Measurements from ENCODE around the gene ACACB.
A peak's percentile ranks its signal among the peaks of the same experiment; 100 is the strongest.

The ACACB gene

GRCh38 chr12:109286252-109286651, 169.9 kb downstream of the ACACB start:
- no peak for DNase-seq

- no peak for DNase-seq
Measured at GRCh38 chr12:109286652-109287051, 170.3 kb downstream of the ACACB start.

DNA sequence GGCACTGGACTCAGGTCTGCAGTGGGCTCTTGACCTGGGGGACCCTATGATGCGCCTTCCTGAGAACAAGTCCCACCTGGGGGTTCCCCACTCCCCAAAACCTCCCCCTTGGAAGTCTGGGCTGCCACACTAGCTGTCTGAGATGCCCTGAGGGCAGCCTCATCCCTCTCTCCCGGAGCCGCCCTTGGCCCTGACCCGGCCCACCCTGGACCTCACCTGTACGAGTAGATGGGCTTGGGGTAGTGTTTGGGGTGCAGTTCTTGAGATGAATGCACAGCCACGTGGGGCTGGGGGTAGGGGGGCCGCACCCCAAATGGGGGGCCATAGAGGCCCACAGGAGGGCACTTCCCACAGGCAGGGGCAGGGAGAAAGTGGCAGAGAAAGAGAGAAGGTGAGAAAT, 170.8 kb downstream of the ACACB start:
- DNase-seq: no peak

DNA sequence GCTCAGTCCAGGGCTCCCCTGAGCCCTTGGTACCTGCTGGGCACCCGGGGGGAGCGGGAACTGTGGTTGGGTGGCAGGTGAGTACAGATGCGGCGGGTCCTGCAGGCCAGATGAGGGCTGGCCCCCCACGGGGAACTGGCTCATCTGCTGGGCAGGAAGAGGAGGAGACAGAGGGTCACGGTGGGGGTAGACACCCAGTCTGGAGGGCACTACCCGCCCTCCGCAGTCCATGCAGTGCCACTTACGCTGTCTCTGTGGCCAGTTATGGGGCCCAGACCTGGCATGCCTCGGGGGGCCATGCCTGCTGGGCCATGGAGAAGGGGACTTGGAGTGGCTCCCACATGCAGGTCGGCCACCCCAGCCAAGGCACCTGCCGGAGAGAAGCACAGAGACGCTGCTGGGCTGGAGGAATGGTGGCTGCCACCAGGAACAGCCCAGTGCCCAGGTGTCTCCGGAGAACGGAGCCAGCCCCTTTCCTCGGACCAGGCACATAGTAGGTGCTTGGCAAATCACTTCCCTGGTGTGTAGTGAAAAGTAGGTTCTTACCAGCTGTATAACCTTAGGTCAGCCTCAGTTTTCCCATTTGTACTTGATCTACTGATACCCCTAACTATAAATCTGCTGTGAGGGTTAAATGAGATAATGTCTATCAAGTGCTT, 171.6 kb downstream of the ACACB start:
- DNase-seq: no peak

DNA sequence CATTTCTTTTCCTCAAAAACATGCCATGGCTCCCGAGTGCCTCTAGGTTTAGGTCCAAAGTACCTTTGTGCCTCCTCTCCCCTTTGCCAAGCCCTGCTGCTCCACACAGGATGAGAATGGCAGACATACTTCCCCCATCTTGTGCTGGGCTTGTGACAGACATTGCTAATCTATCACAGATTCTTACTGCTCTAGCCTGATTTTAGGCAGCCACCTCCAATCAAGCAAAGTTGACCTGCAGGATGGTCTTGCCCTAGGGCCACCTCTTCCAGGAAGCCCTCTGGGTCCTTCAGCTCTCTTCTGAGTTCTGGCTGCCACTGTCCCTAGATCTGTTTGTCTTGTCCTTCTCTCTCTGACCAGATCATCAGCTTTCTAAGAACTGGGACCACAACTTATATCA, 172.2 kb downstream of the ACACB start:
- DNase-seq: peak; percentile 36

DNA sequence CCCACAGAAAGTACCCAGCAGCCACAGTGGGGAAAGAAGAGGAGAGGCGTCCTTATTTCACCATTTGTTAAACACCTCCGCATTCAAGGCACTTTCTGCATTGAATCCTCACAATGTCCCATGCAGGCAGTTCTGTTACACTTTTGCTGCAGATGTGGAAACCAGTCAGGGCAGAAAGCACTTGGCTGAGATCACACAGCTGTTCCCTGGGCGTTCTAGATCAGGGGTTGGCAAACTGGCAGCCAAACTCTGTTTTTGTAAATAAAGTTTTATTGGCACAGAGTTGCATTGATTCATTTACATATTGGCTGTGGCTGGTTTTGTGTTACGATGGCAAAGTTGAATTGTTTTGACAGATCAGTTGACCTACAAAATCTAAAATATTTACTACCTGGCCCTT, 172.6 kb downstream of the ACACB start:
- DNase-seq: peak; percentile 32

GRCh38 chr12:109289551-109289950, 173.2 kb downstream of the ACACB start:
- DNase-seq: no peak

GRCh38 chr12:109290061-109290460, 173.7 kb downstream of the ACACB start:
- DNase-seq: no peak

- no peak for DNase-seq
Measured at GRCh38 chr12:109291117-109291516, 174.7 kb downstream of the ACACB start.

GRCh38 chr12:109291521-109292341, 175.3 kb downstream of the ACACB start:
- peak; percentile 95 for DNase-seq

- no peak for DNase-seq
Measured at GRCh38 chr12:109292342-109292711, 175.9 kb downstream of the ACACB start.

DNA sequence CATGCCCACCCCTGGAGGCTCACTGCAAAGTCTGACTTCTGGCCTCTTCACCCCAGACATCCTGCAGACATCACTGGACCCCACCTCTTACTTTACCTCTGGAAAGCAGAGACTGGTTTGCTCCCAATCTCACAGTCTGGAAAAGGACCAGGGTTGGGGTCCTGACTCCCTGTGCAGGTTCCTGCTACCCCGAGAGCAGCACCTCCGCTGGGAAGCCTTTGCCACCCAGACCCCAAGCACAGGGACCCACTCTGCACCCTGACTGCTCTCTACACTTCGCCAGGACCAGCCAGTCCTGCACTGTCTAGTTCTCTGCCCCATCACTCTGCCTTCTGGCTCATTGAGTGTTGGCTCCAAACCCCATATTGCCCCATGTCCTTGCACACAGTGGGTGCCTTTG, 176.7 kb downstream of the ACACB start:
- no peak for DNase-seq

- DNase-seq: no peak
Measured at GRCh38 chr12:109294286-109294796, 178.0 kb downstream of the ACACB start.

- no peak for DNase-seq
Measured at GRCh38 chr12:109295764-109296425, 179.5 kb downstream of the ACACB start.

DNA sequence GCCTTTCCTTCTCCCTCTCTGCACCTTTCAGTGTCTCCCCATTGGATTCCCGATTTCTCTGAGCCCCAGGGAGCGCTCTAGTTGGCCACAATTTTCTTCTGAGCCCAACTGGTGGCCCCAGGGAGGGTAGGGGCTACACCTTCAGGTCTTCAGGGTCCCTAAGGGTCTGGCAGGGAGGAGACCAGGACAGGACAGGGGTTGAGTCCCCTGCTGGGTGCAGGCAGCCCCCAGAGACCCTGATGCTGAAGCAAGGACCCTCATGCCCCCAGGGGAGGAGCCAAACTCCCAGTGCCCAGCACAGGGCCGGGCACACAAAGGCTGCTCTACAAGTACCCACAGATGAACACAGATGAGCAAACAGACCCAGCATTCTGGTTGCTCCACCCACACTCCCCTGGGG, 180.0 kb downstream of the ACACB start:
- DNase-seq: no peak

DNA sequence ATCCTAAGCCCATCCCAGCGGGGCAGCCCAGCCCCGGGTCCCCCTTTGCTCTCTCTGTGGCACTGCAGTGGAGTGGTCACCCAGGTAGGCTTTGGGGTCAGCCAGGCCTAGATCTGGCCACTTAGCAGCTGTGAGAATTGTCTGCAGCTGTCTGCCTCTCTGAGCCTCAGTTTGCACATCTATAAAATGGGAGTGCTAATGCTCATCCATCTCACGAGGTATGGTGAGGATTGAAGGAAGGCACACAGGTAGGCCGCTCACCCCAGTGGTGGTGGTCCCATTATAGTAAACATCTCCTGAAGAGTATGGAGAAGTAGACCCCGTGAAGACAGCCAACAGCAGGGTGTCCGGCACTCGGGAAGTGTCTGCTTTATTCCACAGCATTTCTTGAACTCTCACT, 183.5 kb downstream of the ACACB start:
- no peak for DNase-seq

DNA sequence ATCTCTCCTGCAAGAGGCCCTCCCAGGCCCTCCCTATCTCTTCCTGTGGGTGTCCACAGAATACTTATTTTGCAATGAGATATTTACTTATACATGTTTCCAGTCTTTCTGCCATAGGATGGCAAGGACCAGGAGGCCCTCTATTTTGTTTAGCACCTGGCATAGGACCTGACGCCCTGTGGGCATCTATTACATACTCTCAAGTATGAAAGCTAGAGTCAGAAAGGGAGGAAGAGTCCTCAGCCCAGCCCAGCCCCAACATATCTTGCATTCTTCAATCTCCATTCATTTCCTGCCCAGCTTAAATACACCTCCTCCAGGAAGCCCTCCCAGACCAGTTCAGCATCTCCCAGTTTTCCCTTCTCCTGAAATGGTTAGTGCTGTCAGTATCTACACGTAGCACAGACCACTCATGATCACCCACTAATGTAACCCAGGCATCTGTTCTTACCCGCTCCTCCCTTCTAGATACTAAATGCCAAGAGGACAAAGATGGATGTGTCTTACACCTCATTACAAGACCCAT, 185.3 kb downstream of the ACACB start:
- DNase-seq: no peak

- DNase-seq: peak; percentile 63
Measured at GRCh38 chr12:109302358-109302757, 186.0 kb downstream of the ACACB start.

- no peak for DNase-seq
Measured at GRCh38 chr12:109302770-109303169, 186.4 kb downstream of the ACACB start.

DNA sequence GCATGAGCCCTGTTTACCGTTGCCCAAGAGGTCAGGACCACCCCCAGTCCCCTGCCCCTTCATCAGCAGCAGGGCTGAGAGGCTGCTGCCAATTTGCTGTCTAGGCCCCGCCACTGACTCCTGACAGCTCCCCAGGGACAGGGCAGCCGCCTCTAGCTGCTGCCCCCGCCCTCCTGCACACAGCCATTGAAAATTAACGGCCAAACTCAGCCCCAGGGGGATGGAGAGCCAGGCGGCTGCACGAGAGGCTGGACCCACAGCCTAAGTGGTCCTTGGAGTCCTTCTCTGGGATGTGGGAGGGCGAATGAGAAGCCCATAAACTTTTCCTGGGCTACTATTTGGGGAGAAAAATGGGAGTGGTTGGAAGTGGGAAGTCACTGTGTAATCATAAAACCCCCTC, 188.1 kb downstream of the ACACB start:
- DNase-seq: no peak

GRCh38 chr12:109305547-109305946, 189.2 kb downstream of the ACACB start:
- DNase-seq: peak; percentile 82

DNA sequence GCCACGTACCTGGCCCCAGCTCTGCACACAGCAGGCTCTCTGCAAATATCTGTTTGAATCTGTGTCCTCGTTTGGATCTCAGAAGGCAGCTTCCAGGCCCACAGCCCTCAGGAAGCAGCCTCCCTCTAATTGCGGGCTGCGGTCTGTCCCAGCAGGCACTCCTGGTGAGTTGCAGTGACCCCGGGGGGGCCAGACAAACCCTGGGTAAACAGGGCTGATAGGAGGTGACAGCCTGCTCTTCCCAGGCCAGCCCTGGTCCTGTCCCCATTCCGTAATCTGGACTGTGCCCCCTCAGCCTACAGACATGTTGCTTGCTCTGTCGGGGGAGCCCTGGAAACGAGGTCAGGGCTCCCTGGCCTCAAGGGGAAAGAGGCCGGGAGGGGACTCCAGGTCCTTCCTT, 190.7 kb downstream of the ACACB start:
- DNase-seq: no peak

GRCh38 chr12:109308534-109309380, 192.4 kb downstream of the ACACB start, which contains the start of gene FOXN4:
TSS of gene FOXN4 (minus strand) at chr12:109309284. CDS start at chr12:109308321, 963 bp downstream.
- DNase-seq: peak; percentile 42
